HepG2 (cell line): Measurements from ENCODE around the gene C2orf92. TPM values are rescaled to one million over a fixed set of nuclear protein-coding genes. Genes with fewer than 3 reads are reported as not detected.

Experiments
- FOXC1 ChIP-seq: sonication (generic); formaldehyde crosslinking; IDR thresholded peaks from 2 replicates; pipeline ENCODE4 v1.8.0; 2022; ENCODE audit warnings: mild to moderate bottlenecking, missing genetic modification reagents, borderline replicate concordance
- HIVEP1 ChIP-seq: sonication (generic); formaldehyde crosslinking; IDR thresholded peaks from 2 replicates; pipeline ENCODE4 v1.4.0; 2020; ENCODE audit warnings: mild to moderate bottlenecking, missing genetic modification reagents
- KLF16 ChIP-seq, 2 experiments: sonication (generic) in 1 of 2; formaldehyde crosslinking in 1 of 2; IDR thresholded peaks; 2 replicates each; pipeline versions ENCODE4 v1.6.1 to v1.8.0; 2016 to 2023; ENCODE audit warnings: missing genetic modification reagents in 2 of 2, missing compliant biosample characterization in 1 of 2
- LRRFIP1 ChIP-seq: sonication (generic); formaldehyde crosslinking; conservative IDR thresholded peaks from 2 replicates; pipeline ENCODE4 v1.4.0; 2020; ENCODE audit warnings: missing genetic modification reagents
- MAZ ChIP-seq, 2 experiments: sonication (generic) in 1 of 2; formaldehyde crosslinking in 1 of 2; IDR thresholded peaks; 2 replicates each; pipeline versions ENCODE4 v1.5.0 to v1.6.1; 2012 to 2020; ENCODE audit warnings: low read depth in 2 of 2, mild to moderate bottlenecking in 2 of 2, borderline replicate concordance in 1 of 2, improper control_type of control experiment in 1 of 2, low read length in 1 of 2, missing genetic modification reagents in 1 of 2, moderate library complexity in 1 of 2
- MTA1 ChIP-seq: sonication (generic); formaldehyde crosslinking; IDR thresholded peaks from 2 replicates; pipeline ENCODE4 v1.4.0; 2020; ENCODE audit warnings: missing genetic modification reagents, mild to moderate bottlenecking, borderline replicate concordance
- PAXIP1 ChIP-seq: sonication (generic); formaldehyde crosslinking; conservative IDR thresholded peaks from 2 replicates; pipeline ENCODE4 v1.4.0; 2020; ENCODE audit warnings: mild to moderate bottlenecking, missing genetic modification reagents, moderate library complexity
- RAD21 ChIP-seq: fragments of 450-650 bp; formaldehyde crosslinking; IDR thresholded peaks from 2 replicates; pipeline ENCODE4 v1.5.0; 2020; ENCODE audit warnings: mild to moderate bottlenecking
- RARA ChIP-seq: IDR thresholded peaks from 2 replicates; pipeline ENCODE4 v1.6.1; 2016; ENCODE audit warnings: missing genetic modification reagents, missing compliant biosample characterization
- SALL2 ChIP-seq: sonication (generic); formaldehyde crosslinking; IDR thresholded peaks from 2 replicates; pipeline ENCODE4 v1.8.1; 2023; ENCODE audit warnings: mild to moderate bottlenecking, missing genetic modification reagents, inconsistent platforms
- SMC3 ChIP-seq: IDR thresholded peaks from 2 replicates; pipeline ENCODE4 v1.6.1; 2011; ENCODE audit warnings: low read length, improper control_type of control experiment
- TCF7L2 ChIP-seq: IDR thresholded peaks from 2 replicates; pipeline ENCODE4 v1.6.1; 2011; ENCODE audit warnings: mild to moderate bottlenecking, low read depth, low read length, moderate library complexity
- ZBTB26 ChIP-seq: IDR thresholded peaks from 2 replicates; pipeline ENCODE4 v1.6.1; 2016; ENCODE audit warnings: missing compliant biosample characterization, missing genetic modification reagents, borderline replicate concordance
- ZNF282 ChIP-seq: fragments of 450-650 bp; IDR thresholded peaks from 2 replicates; pipeline ENCODE4 v1.6.1; 2018; ENCODE audit not compliant: partially characterized antibody
- ZNF720 ChIP-seq: sonication (generic); formaldehyde crosslinking; IDR thresholded peaks from 2 replicates; pipeline ENCODE4 v1.4.0; 2020; ENCODE audit warnings: missing genetic modification reagents
- polyA plus RNA-seq, 8 experiments: library from polyadenylated mRNA; depleted of rRNA in 3 of 8; stranded (reverse) in 7 of 8; unstranded in 1 of 8; fragments of >200 nt; fragmentation: Illumina TruSeq in 4 of 8; extraction: Trizol in 4 of 8; gene quantifications; 2 replicates each; pipeline versions ENCODE4 v1.2.1 to v1.2.3, GENCODE V29; 2011 to 2016; ENCODE audit warnings: low read depth in 4 of 8, missing spikeins in 1 of 8, mixed read lengths in 1 of 8; ENCODE audit not compliant: insufficient read depth in 1 of 8
- total RNA-seq, 5 experiments: library from RNA; depleted of rRNA; stranded (reverse); fragments of >200 nt; fragmentation: Illumina TruSeq; extraction: Trizol; gene quantifications; 2 replicates each; pipeline ENCODE4 v1.2.3, GENCODE V29; 2016; ENCODE audit warnings: low read depth in 1 of 5
- TF ChIP-seq, protein P1 (sequence below): sonication (generic); formaldehyde crosslinking; IDR thresholded peaks from 2 replicates; pipeline ENCODE4 v1.8.1; 2023; ENCODE audit warnings: mild to moderate bottlenecking, missing genetic modification reagents, borderline replicate concordance
- TF ChIP-seq, protein P2 (sequence below): IDR thresholded peaks from 2 replicates; pipeline ENCODE4 v1.4.0; 2020; ENCODE audit warnings: mild to moderate bottlenecking, missing genetic modification reagents

C2orf92 gene
- total and polyA plus RNA-seq, 2 of the 13 experiments (the other 11 are each of a cell fraction or from before 2014, with no cell fraction given), result 4.9 to 5.0 TPM

GRCh38 chr2:97713296-97714083, 44.0 kb downstream of the C2orf92 start, which contains the start of gene ZAP70 (continued):
- TF ChIP-seq, protein P1, sequence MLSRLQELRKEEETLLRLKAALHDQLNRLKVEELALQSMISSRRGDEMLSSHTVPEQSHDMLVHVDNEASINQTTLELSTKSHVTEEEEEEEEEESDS (CRISPR knock-in tag), result no peak
- no peak for TF ChIP-seq SMC3
- peak; percentile 74; the same call in 1 of the 2 replicates for TF ChIP-seq FOXC1 (CRISPR knock-in tag)
- no peak for TF ChIP-seq RAD21 (CRISPR knock-in tag)
- no peak for TF ChIP-seq MTA1 (CRISPR knock-in tag)
- TF ChIP-seq LRRFIP1 (CRISPR knock-in tag), result no peak
- TF ChIP-seq, protein P2, sequence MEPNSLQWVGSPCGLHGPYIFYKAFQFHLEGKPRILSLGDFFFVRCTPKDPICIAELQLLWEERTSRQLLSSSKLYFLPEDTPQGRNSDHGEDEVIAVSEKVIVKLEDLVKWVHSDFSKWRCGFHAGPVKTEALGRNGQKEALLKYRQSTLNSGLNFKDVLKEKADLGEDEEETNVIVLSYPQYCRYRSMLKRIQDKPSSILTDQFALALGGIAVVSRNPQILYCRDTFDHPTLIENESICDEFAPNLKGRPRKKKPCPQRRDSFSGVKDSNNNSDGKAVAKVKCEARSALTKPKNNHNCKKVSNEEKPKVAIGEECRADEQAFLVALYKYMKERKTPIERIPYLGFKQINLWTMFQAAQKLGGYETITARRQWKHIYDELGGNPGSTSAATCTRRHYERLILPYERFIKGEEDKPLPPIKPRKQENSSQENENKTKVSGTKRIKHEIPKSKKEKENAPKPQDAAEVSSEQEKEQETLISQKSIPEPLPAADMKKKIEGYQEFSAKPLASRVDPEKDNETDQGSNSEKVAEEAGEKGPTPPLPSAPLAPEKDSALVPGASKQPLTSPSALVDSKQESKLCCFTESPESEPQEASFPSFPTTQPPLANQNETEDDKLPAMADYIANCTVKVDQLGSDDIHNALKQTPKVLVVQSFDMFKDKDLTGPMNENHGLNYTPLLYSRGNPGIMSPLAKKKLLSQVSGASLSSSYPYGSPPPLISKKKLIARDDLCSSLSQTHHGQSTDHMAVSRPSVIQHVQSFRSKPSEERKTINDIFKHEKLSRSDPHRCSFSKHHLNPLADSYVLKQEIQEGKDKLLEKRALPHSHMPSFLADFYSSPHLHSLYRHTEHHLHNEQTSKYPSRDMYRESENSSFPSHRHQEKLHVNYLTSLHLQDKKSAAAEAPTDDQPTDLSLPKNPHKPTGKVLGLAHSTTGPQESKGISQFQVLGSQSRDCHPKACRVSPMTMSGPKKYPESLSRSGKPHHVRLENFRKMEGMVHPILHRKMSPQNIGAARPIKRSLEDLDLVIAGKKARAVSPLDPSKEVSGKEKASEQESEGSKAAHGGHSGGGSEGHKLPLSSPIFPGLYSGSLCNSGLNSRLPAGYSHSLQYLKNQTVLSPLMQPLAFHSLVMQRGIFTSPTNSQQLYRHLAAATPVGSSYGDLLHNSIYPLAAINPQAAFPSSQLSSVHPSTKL, result peak; percentile 63
- no peak for TF ChIP-seq TCF7L2
- no peak for TF ChIP-seq HIVEP1 (CRISPR knock-in tag)
- TF ChIP-seq ZNF720 (CRISPR knock-in tag), result no peak
- no peak for TF ChIP-seq ZNF282
- TF ChIP-seq MAZ (IDR thresholded peaks at IDR 0.05; ENCODE audit: borderline replicate concordance, low read depth, low read length), result no peak
- no peak for TF ChIP-seq MAZ (CRISPR knock-in tag; IDR thresholded peaks at IDR 0.05; ENCODE audit: low read depth)
- no peak for TF ChIP-seq SALL2
- peak; percentile 59; the same call in 1 of the 2 replicates for TF ChIP-seq RARA (CRISPR knock-in tag)
- TF ChIP-seq ZBTB26 (CRISPR knock-in tag), result no peak; the same call in 1 of the 2 replicates
- peak; percentile 41; the same call in 1 of the 2 replicates for TF ChIP-seq PAXIP1 (CRISPR knock-in tag)
- TF ChIP-seq KLF16 (CRISPR knock-in tag; IDR thresholded peaks at IDR 0.05), result 0 out of 4 replicates have a peak, but pooled peaks of 1 of the 2 experiments have one; percentile 44
